Stimulated activated naive B cell treated with anti-CD40 and anti-IgM and Interleukin-4, amounts not matched to agents 10 μg/mL and 1 μg/mL and 100 μg/mL, for 72 hours (primary cell): ENCODE data around the gene PAQR4.

Experiments used
- ATAC-seq, 2 donors: fragments of 150-1000 bp; cut with Tn5 transposase; replicated peaks; 2 replicates each; pipeline ENCODE4 v1.10.0; 2021; ENCODE audit warnings: moderate library complexity in 1 of 2
- DNase-seq: peaks from one replicate; pipeline ENCODE4 v3.0.0; 2021
- H3K27ac Mint-ChIP-seq: one replicate; pipeline ENCODE4 v1.8.0; 2022; ENCODE audit warnings: mild to moderate bottlenecking, mixed read lengths
- H3K27me3 Mint-ChIP-seq, 2 donors: one replicate each; pipeline ENCODE4 v1.8.0; 2022; ENCODE audit warnings: mixed read lengths in 2 of 2
- H3K36me3 Mint-ChIP-seq, 2 donors: one replicate each; pipeline ENCODE4 v1.8.0; 2022; ENCODE audit warnings: mixed read lengths in 2 of 2, mild to moderate bottlenecking in 1 of 2
- H3K4me1 Mint-ChIP-seq, 2 donors: one replicate each; pipeline ENCODE4 v1.8.0; 2022; ENCODE audit warnings: mixed read lengths in 2 of 2, mild to moderate bottlenecking in 1 of 2
- H3K4me3 Mint-ChIP-seq, 2 donors: one replicate each; pipeline ENCODE4 v1.8.0; 2022; ENCODE audit warnings: mild to moderate bottlenecking in 2 of 2, mixed read lengths in 2 of 2, moderate library complexity in 1 of 2
- H3K9me3 Mint-ChIP-seq, 2 donors: one replicate each; pipeline ENCODE4 v1.8.0; 2022; ENCODE audit warnings: mixed read lengths in 2 of 2, mild to moderate bottlenecking in 1 of 2

Gene PAQR4

DNA sequence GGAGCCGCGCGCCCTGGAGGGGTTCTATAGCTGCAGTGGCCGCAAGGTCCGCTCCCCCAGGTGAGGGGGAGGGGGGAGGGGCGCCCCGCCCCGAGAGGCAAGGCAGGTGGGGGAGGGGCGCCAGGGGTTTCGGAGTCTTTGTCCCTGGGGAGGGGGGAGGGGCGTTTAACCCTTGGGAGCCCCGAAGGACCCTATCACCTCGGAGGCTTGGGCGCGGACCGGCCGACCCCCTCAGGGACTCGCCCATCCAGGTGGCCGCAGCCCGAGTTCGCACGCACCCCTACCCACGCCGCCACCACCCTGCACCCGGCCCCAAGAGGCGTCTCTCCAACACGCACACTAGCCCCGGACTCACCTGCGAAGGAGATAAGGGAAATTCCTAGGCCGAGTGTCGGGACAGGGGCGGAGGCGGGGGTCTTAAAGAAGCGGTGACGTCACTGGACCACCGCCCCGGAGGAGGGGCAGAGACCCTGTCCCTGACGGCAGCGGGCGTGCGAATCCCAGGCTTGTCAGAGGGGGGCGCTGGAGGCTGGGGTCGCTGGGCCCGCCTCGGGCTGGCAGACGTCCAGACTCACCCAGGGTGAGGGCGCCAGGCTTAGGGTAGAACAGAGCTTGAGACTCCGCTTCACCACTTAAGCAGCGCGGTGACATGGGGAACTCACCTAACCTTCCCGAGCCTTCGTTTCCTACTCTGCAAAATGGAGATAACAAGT, 48.8 kb downstream of the PAQR4 start, which contains the start of gene CLDN6:
Gene CLDN6, minus strand, starts transcription at position 390 of the 713 bp plus-strand sequence. CDS start 2,162 bp downstream, outside the sequence.
- no peak for DNase-seq
- Mint-ChIP-seq H3K4me3 (peak within 1 kb of the TSS; percentile 25 to 32), H3K36me3 (no peaks in the 10 kb centered on the region), H3K9me3 (no peaks in the 10 kb centered on the region), H3K4me1 (peaks cover 31 to 48% of the 10 kb centered on the region in 2 donors), H3K27me3 (peaks cover 25 to 44% of the 10 kb centered on the region in 2 donors), H3K27ac (peak within 1 kb of the TSS; percentile 69)
- ATAC-seq, result no peak

DNA sequence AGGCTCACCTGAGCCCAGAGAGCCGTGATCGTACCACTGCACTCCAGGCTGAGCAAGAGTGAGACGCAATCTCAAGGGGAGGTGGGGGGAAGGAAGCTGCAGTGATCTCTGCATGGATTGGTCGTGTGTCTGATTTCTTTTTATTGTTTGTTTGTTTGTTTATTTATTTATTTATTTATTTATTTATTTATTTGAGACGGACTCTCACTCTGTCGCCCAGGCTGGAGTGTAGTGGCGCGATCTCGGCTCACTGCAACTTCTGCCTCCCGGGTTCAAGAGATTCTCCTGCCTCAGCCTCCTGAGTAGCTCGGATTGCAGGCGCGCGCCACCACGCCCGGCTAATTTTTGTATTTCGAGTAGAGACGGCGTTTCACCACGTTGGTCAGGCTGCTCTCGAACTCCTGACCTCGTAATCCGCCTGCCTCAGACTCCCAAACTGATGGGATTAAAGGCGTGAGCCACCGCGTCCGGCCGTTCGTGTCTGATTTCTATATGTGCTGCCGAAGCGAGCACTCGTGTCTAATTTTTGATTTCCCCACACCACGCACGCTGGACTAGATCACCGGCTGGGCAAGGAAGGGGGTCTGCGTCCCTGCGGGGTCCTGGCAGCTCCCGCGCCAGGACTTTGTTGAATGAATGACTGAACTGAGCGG, 50.6 kb downstream of the PAQR4 start:
- Mint-ChIP-seq H3K27ac (peak overlapping the region; percentile 84), H3K36me3 (no peaks in the 10 kb centered on the region), H3K4me1 (peaks cover 38 to 62% of the 10 kb centered on the region in 2 donors), H3K27me3 (peaks cover 13 to 27% of the 10 kb centered on the region in 2 donors), H3K9me3 (no peaks in the 10 kb centered on the region), H3K4me3 (peak overlapping the region; percentile 77 to 90)
- DNase-seq (no peak), ATAC-seq (no peak)

DNA sequence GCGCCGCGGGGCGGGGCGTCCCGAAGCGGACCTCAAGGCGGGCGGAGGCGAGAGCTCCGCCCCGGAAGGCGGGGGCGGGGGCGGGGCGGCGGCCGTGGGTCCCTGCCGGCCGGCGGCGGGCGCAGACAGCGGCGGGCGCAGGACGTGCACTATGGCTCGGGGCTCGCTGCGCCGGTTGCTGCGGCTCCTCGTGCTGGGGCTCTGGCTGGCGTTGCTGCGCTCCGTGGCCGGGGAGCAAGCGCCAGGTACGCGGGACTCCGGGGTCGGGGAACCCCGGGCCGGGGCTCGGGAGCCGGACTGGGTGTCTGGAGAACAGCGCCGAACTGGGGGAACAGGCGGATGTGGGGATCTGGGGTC, 51.1 kb downstream of the PAQR4 start, which contains the start of gene TNFRSF12A:
Gene TNFRSF12A, plus strand, starts transcription at position 122 of the 357 bp plus-strand sequence. Its CDS starts 30 bp downstream, at position 152.
- ATAC-seq, result peak; percentile 9 to 17

DNA sequence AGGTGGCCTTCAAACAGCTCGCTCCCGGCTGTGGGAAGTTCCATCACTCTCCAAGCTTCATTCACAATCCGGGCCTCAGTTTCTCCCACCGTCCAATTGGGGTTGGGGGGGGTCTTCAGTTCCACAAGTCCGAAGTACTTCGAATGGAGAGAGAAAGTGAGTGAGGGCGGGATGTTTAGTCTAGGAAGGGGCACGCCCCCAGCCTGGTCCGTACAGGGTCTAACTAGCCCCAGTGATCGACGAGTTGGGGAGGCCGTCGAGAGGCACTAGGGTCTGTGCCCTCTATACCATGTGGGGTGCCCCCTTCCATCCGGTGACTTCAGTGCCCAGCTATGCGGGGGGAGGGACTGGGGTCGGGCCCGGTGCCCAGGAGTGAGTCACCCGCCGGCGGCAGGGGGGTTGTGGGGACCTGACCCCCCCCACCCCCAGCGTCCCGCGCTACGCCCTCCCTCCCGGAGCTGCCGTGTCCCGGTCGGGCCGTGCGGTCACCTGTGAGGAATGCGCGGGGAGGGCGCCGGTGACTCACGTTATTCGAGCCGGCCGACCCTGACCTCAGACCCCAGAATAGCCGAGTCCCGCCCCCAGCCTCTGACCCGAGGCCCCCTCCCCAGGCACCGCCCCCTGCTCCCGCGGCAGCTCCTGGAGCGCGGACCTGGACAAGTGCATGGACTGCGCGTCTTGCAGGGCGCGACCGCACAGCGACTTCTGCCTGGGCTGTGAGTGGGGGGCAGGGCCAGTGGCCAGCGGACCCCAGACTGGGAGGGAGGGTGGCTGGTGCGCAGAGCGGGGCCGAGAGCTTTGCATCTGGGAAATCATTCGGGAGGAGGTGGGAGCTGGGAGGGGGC, 51.7 kb downstream of the PAQR4 start:
- H3K27me3 Mint-ChIP-seq, result peaks cover 9 to 22% of the 10 kb centered on the region in 2 donors
- ATAC-seq, result no peak
- peaks cover 2 to 5% of the 10 kb centered on the region in 2 donors for H3K36me3 Mint-ChIP-seq
- H3K9me3 Mint-ChIP-seq, result no peaks in the 10 kb centered on the region
- H3K27ac Mint-ChIP-seq, result peak overlapping the region; percentile 96
- DNase-seq, result no peak
- peaks cover 41 to 72% of the 10 kb centered on the region in 2 donors for H3K4me1 Mint-ChIP-seq
- peak overlapping the region; percentile 77 to 90 for H3K4me3 Mint-ChIP-seq

More for the DNA sequence above, 51.1 kb downstream of the PAQR4 start, which contains the start of gene TNFRSF12A:
- H3K4me3 Mint-ChIP-seq, result peak within 1 kb of the TSS; percentile 77 to 90
- peaks cover 9 to 22% of the 10 kb centered on the region in 2 donors for H3K27me3 Mint-ChIP-seq
- peaks cover 39 to 66% of the 10 kb centered on the region in 2 donors for H3K4me1 Mint-ChIP-seq
- peak; percentile 57 for DNase-seq
- peak within 1 kb of the TSS; percentile 96 for H3K27ac Mint-ChIP-seq
- H3K9me3 Mint-ChIP-seq, result no peaks in the 10 kb centered on the region
- peaks cover 0 to under 1% of the 10 kb centered on the region in 2 donors for H3K36me3 Mint-ChIP-seq

DNA sequence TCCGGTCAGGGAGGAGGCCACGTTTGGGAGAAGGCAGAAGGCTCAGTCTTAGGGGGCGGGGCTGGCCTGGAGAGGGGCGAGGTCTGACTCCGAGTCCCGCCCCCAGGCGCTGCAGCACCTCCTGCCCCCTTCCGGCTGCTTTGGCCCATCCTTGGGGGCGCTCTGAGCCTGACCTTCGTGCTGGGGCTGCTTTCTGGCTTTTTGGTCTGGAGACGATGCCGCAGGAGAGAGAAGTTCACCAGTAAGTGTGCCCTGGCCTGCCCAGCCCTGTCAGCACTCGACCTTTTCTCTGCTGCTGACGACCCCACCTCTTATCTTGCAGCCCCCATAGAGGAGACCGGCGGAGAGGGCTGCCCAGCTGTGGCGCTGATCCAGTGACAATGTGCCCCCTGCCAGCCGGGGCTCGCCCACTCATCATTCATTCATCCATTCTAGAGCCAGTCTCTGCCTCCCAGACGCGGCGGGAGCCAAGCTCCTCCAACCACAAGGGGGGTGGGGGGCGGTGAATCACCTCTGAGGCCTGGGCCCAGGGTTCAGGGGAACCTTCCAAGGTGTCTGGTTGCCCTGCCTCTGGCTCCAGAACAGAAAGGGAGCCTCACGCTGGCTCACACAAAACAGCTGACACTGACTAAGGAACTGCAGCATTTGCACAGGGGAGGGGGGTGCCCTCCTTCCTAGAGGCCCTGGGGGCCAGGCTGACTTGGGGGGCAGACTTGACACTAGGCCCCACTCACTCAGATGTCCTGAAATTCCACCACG, 52.5 kb downstream of the PAQR4 start:
- peak; percentile 61 for DNase-seq

DNA sequence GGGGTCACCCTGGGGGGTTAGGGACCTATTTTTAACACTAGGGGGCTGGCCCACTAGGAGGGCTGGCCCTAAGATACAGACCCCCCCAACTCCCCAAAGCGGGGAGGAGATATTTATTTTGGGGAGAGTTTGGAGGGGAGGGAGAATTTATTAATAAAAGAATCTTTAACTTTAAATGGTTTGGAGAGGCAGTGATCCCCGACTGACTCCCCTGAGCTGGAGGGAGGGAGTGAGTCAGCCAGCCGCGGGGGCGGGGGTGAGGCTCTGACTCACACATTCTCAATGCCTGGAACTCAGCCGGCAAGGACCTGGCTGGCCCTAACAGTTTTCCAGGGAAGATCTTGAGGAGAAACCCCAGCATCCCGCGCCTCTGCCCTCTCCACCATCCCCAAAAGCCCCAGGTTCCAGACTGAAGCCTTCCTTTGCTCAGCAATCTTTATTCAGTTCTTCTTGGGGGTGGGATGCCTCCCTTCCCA, 53.1 kb downstream of the PAQR4 start:
- peaks cover 16 to 20% of the 10 kb centered on the region in 2 donors for H3K36me3 Mint-ChIP-seq
- H3K27ac Mint-ChIP-seq, result peak overlapping the region; percentile 96
- H3K4me1 Mint-ChIP-seq, result peaks cover 41 to 80% of the 10 kb centered on the region in 2 donors
- peaks cover 1 to 16% of the 10 kb centered on the region in 2 donors for H3K27me3 Mint-ChIP-seq
- peak; percentile 63 for DNase-seq
- no peaks in the 10 kb centered on the region for H3K9me3 Mint-ChIP-seq
- ATAC-seq, result peak; percentile 22 to 37
- peak overlapping the region; percentile 77 to 81 for H3K4me3 Mint-ChIP-seq

More for the DNA sequence above, 52.5 kb downstream of the PAQR4 start:
- peak; percentile 24 to 39 for ATAC-seq
- peaks cover 10 to 13% of the 10 kb centered on the region in 2 donors for H3K36me3 Mint-ChIP-seq
- peak overlapping the region; percentile 77 to 81 for H3K4me3 Mint-ChIP-seq
- H3K27ac Mint-ChIP-seq, result peak overlapping the region; percentile 96
- peaks cover 6 to 22% of the 10 kb centered on the region in 2 donors for H3K27me3 Mint-ChIP-seq
- no peaks in the 10 kb centered on the region for H3K9me3 Mint-ChIP-seq
- H3K4me1 Mint-ChIP-seq, result peaks cover 41 to 80% of the 10 kb centered on the region in 2 donors

DNA sequence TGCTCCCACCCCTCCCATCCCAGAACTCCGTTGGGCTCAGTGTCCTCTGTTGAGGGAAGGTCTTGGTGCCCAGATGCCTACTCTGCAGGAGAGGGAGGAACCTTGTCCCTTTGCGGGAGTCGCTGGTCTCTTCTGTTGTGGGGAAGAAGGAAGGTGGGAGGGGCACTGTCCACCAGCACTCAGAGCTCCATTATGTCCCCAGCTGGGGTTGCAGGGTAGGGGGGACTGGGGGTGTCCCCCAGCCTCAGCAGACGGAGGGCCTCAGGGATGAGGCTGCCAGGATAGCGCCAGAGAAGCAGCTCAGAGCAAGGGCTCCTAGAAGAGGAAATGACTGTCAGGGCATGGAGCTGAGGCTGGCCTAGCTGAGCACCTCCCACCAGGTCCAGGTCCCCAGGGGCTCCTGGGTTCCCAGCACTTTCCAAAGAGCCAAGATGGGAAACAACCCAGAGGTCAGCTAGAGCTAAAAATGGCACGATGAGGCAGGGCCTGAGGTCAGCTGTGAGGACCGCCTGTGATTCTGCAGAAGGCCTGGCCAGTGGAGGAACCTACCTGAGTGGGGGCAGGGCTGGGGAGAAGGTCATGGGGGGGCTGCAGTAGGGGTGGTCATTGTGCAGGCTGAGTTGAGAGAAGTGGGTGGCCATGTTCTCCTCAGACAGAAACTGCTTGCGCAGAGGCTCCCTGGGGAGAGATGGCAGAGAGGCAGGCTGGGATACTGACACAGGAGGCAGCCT, 53.7 kb downstream of the PAQR4 start:
- peaks cover 41 to 80% of the 10 kb centered on the region in 2 donors for H3K4me1 Mint-ChIP-seq

More for the DNA sequence above, 53.7 kb downstream of the PAQR4 start:
- H3K27ac Mint-ChIP-seq, result peak overlapping the region; percentile 96
- ATAC-seq (peak; percentile 29 to 41), DNase-seq (peak; percentile 68)
- peak overlapping the region; percentile 77 to 81 for H3K4me3 Mint-ChIP-seq
- H3K9me3 Mint-ChIP-seq, result no peaks in the 10 kb centered on the region
- peaks cover 0 to 12% of the 10 kb centered on the region in 2 donors for H3K27me3 Mint-ChIP-seq
- H3K36me3 Mint-ChIP-seq, result peaks cover 18 to 21% of the 10 kb centered on the region in 2 donors
